ENCODE results near the gene R3HDM1.
A peak's percentile ranks its signal among the peaks of the same experiment; 100 is the strongest.

Gene R3HDM1

DNA sequence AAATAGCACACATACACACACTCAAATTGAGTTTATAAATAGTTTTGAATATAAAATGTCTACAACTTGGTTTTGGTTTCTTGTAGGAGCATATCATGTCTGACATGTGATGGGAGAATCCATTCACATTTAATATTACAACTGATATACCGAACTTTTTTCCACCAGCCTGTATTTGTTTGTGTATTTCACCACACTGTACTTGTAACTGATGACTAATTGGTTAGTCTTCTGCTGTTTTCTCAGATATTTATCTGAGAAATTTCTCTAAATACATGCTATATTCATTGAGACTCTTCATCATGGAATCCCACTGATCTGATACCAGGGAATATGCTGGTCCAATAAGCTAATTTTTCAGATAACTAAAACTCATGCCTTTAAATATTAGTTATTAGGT, 154.1 kb downstream of the R3HDM1 start:
- DNase-seq (ENCODE audit: extremely low spot score): no peak
- POLR2A ChIA-PET: no interaction called here
- CTCF ChIA-PET: interaction anchor here (1.4 to 3.3 kb wide), 3 partner anchors 8 to 246 kb away, joined by 3 to 13 read pairs (median 5); no protein-coding TSS in a partner anchor
- TF ChIP-seq, protein P1, sequence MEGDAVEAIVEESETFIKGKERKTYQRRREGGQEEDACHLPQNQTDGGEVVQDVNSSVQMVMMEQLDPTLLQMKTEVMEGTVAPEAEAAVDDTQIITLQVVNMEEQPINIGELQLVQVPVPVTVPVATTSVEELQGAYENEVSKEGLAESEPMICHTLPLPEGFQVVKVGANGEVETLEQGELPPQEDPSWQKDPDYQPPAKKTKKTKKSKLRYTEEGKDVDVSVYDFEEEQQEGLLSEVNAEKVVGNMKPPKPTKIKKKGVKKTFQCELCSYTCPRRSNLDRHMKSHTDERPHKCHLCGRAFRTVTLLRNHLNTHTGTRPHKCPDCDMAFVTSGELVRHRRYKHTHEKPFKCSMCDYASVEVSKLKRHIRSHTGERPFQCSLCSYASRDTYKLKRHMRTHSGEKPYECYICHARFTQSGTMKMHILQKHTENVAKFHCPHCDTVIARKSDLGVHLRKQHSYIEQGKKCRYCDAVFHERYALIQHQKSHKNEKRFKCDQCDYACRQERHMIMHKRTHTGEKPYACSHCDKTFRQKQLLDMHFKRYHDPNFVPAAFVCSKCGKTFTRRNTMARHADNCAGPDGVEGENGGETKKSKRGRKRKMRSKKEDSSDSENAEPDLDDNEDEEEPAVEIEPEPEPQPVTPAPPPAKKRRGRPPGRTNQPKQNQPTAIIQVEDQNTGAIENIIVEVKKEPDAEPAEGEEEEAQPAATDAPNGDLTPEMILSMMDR (IDR thresholded peaks at IDR 0.05; ENCODE audit: control extremely low read depth, extremely low read depth, low read depth, missing control alignments): no peak

DNA sequence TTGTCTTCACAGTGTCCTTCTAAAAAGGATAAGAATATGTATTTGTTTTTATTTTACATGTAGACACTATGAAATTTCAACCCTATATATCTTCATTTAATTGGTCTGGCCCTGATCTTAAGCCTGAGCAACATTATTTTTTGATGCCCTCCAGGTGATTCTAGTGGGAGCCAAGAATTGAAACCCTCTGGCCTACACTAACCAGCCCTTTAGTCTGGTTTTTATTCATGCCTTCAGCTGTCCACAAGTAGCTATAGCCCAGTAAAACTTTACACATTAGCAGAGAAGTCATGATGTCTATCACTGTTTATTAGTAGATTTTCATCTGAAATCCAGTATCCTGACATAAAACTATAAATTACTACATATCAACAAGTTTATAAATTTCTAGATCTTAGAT, 157.7 kb downstream of the R3HDM1 start:
- ChIA-PET CTCF (interaction anchor here (1.5 to 4.2 kb wide), 3 partner anchors 20 to 685 kb away, joined by 5 to 30 read pairs (median 6); no protein-coding TSS in a partner anchor), POLR2A (no interaction called here)
- TF ChIP-seq, protein P1 (IDR thresholded peaks at IDR 0.05; ENCODE audit: control extremely low read depth, extremely low read depth, low read depth, missing control alignments): no peak
- no peak for DNase-seq (ENCODE audit: extremely low spot score)

DNA sequence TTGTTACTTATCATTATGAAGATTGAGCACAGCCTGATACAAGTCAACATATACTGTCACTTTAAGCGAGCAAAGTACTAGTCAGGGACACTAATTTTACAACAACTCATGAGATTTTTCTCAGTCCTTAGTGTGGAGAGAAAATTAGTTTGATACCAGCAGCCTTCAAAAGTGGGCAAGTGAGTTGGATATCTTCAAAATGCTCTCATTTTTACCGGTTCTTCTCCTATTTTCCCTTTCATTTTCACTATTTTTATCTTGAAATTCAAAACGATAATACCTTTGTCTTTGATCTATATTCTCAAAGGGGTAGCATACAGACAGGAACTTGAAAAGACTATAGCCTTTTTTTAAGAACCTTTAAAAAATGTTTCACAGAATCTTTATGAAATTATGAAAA, 158.4 kb downstream of the R3HDM1 start:
- TF ChIP-seq, protein P1 (IDR thresholded peaks at IDR 0.05; ENCODE audit: control extremely low read depth, extremely low read depth, low read depth, missing control alignments): no peak
- POLR2A ChIA-PET: no interaction called here
- CTCF ChIA-PET: interaction anchor here (1.0 to 4.2 kb wide), 3 partner anchors 19 to 686 kb away, joined by 3 to 30 read pairs (median 6); no protein-coding TSS in a partner anchor
- DNase-seq (ENCODE audit: extremely low spot score): peak; percentile 30

DNA sequence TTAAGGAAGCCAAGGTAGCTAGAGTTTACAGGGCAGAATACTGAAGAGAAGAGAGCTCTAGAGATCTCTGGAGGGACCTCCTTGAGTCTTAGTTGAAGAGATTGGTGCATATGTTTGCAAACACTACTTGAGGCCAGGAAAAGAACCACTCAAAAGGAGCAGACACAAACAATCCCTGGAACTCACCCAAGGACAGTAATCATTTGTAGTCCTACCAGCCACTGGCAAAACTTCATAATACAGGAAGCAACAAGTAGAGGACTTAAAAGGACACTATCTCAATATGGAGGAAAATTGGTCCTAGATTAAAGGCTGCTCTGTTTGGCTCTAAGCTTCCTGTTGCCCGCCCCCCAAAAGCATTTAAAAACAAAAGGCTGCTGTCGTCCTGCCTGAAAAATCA, 163.4 kb downstream of the R3HDM1 start:
- no peak for DNase-seq (ENCODE audit: extremely low spot score)
- TF ChIP-seq, protein P1 (IDR thresholded peaks at IDR 0.05; ENCODE audit: control extremely low read depth, extremely low read depth, low read depth, missing control alignments): no peak
- ChIA-PET POLR2A (no interaction called here), CTCF (interaction anchor here (0.6 to 1.5 kb wide), 5 partner anchors 9 to 103 kb away, joined by 3 to 8 read pairs (median 4); no protein-coding TSS in a partner anchor)

DNA sequence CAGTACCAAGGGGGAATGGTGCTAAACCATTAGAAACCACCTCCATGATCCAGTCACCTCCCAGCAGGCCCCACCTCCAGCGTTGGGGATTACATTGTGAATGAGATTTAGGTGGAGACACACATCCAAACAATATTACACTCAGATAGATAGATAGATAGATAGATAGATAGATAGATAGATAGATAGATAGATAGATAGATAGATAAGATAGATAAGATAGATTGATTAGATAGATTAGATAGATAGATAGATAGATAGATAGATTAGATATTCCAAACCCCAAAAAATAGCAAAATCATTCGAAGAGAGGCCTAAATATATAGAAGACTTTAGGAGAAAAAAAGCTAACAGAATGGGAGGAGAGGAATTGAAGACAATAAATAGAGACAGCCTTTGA, 167.6 kb downstream of the R3HDM1 start:
- TF ChIP-seq, protein P1 (IDR thresholded peaks at IDR 0.05; ENCODE audit: control extremely low read depth, extremely low read depth, low read depth, missing control alignments): no peak
- CTCF ChIA-PET: interaction anchor here (3.6 kb wide), 1 partner anchor 11 kb away, joined by 20 read pairs; no protein-coding TSS in a partner anchor
- POLR2A ChIA-PET: no interaction called here

DNA sequence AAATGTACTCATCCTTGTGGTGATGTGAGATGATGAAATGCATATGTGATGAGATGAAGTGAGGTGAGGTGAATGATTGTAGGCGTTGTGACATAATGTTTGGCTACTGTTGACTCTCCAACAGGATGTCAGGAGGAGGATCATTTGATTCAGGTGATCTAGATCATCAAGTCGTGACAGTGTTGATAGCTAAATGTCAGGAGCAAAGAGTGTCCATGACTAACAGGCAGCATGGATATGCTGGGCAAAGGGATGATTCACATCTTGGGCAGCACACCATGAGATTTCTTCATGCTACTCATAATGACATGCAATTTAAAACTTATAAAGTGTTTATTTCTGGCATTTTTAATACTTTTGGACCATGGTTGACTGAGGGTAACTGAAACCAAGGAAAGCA, 170.2 kb downstream of the R3HDM1 start:
- DNase-seq (ENCODE audit: extremely low spot score): no peak
- ChIA-PET POLR2A (interaction anchor here (0.6 kb wide), 2 partner anchors 36 to 631 kb away, joined by 3 to 4 read pairs; no protein-coding TSS in a partner anchor), CTCF (interaction anchor here (0.9 to 3.6 kb wide), 4 partner anchors 8 to 697 kb away, joined by 3 to 20 read pairs (median 6); no protein-coding TSS in a partner anchor)
- TF ChIP-seq, protein P1 (IDR thresholded peaks at IDR 0.05; ENCODE audit: control extremely low read depth, extremely low read depth, low read depth, missing control alignments): no peak

More for the DNA sequence above, 167.6 kb downstream of the R3HDM1 start:
- no peak for DNase-seq (ENCODE audit: extremely low spot score)
